Fibroblast of skin of left biceps (primary cell): ENCODE data around the gene NF2.

Experiments
- DNase-seq, 2 experiments: peaks; one replicate each; pipeline ENCODE4 v3.0.0-alpha.2; 2013; ENCODE audit warnings: low read depth in 2 of 2

Gene NF2

GRCh38 chr22:29630987-29631386, 27.6 kb downstream of the NF2 start:
- DNase-seq, result no peak

- no peak for DNase-seq
These were observed 28.3 kb downstream of the NF2 start for GRCh38 chr22:29631725-29632124.

- no peak for DNase-seq
These were observed 29.2 kb downstream of the NF2 start for GRCh38 chr22:29632672-29633071.

- DNase-seq, result no peak
These were observed 30.3 kb downstream of the NF2 start for GRCh38 chr22:29633514-29634312.

GRCh38 chr22:29634847-29635246, 31.4 kb downstream of the NF2 start:
- no peak for DNase-seq

GRCh38 chr22:29635734-29636357, 32.4 kb downstream of the NF2 start:
- DNase-seq, result no peak

- no peak for DNase-seq
These were observed 33.3 kb downstream of the NF2 start for GRCh38 chr22:29636751-29637150.

- DNase-seq, result no peak
These were observed 33.7 kb downstream of the NF2 start for GRCh38 chr22:29637181-29637580.

GRCh38 chr22:29638678-29639077, 35.2 kb downstream of the NF2 start:
- DNase-seq, result no peak

GRCh38 chr22:29639096-29639495, 35.7 kb downstream of the NF2 start:
- no peak for DNase-seq

GRCh38 chr22:29641042-29641699, 37.7 kb downstream of the NF2 start:
- no peak for DNase-seq

GRCh38 chr22:29641700-29642330, 38.4 kb downstream of the NF2 start:
- no peak for DNase-seq

- DNase-seq, result no peak
These were observed 39.3 kb downstream of the NF2 start for GRCh38 chr22:29642694-29643093.

GRCh38 chr22:29647954-29648737, 44.7 kb downstream of the NF2 start:
- no peak for DNase-seq

GRCh38 chr22:29650370-29650769, 46.9 kb downstream of the NF2 start:
- no peak for DNase-seq

- no peak for DNase-seq
These were observed 48.2 kb downstream of the NF2 start for GRCh38 chr22:29651652-29652051.

- DNase-seq, result no peak
These were observed 51.0 kb downstream of the NF2 start for GRCh38 chr22:29654420-29654819.

GRCh38 chr22:29654882-29655281, 51.4 kb downstream of the NF2 start:
- DNase-seq, result no peak

- DNase-seq, result no peak
These were observed 54.7 kb downstream of the NF2 start for GRCh38 chr22:29658176-29658575.

- no peak for DNase-seq
These were observed 56.6 kb downstream of the NF2 start for GRCh38 chr22:29660021-29660420.

- DNase-seq, result no peak
These were observed 57.9 kb downstream of the NF2 start for GRCh38 chr22:29661336-29661735.
